ENCODE results near the gene STX11. TPM values are rescaled to one million over a fixed set of nuclear protein-coding genes. Genes with fewer than 3 reads are reported as not detected.
A peak's percentile ranks its signal among the peaks of the same experiment; 100 is the strongest.

STX11 gene
- total and polyA plus RNA-seq, 10 of the 15 experiments (the other 5 are each of a cell fraction or from before 2014, with no cell fraction given): 0.66 to 38.1 (median 19.8) TPM

DNA sequence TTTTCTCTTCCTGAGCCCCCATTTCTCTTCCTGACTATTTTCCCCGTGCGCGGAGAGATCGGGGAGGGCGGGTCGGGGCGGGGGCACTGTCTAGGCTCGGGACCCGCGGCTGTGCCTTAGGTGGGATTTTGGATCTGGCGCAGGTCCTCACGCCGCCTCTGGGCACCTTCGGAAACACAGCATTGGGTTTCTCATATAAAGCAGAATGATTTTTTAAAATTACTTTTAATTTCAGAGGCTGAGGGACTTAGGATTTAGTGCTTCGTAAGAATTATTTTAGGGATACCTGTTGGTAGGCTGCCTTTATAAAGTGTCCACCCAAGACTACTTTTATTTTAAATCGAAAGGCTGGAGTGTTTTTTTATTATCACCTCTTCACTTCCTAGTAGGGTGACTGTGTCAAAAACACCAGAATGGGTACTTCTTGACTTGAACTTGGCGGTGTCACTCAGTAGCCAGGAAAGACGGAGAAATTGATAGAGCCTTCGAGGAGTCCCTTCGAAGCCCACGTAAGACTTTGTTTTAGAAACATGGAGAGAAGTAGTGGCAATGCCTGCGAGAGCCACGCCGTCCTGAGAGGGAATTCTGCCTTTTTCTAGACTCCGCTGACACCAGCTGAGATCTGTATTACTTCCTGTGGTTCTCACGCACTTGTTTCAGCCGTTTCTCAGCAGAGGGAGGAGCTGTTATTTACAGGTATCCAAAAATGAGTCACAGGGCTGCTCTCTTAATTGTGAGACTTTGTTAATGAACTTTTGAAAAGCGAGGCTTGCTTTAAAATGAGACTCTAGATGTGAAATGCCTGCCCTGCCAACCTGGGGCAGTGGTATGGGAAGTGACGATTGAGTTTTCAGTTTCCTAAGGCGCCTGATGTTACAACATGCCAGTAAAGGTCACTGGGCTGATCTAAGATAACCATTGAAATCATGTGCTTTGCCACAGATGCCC lies 667 bp downstream of the STX11 start (continued):
- TF ChIP-seq, protein P1, sequence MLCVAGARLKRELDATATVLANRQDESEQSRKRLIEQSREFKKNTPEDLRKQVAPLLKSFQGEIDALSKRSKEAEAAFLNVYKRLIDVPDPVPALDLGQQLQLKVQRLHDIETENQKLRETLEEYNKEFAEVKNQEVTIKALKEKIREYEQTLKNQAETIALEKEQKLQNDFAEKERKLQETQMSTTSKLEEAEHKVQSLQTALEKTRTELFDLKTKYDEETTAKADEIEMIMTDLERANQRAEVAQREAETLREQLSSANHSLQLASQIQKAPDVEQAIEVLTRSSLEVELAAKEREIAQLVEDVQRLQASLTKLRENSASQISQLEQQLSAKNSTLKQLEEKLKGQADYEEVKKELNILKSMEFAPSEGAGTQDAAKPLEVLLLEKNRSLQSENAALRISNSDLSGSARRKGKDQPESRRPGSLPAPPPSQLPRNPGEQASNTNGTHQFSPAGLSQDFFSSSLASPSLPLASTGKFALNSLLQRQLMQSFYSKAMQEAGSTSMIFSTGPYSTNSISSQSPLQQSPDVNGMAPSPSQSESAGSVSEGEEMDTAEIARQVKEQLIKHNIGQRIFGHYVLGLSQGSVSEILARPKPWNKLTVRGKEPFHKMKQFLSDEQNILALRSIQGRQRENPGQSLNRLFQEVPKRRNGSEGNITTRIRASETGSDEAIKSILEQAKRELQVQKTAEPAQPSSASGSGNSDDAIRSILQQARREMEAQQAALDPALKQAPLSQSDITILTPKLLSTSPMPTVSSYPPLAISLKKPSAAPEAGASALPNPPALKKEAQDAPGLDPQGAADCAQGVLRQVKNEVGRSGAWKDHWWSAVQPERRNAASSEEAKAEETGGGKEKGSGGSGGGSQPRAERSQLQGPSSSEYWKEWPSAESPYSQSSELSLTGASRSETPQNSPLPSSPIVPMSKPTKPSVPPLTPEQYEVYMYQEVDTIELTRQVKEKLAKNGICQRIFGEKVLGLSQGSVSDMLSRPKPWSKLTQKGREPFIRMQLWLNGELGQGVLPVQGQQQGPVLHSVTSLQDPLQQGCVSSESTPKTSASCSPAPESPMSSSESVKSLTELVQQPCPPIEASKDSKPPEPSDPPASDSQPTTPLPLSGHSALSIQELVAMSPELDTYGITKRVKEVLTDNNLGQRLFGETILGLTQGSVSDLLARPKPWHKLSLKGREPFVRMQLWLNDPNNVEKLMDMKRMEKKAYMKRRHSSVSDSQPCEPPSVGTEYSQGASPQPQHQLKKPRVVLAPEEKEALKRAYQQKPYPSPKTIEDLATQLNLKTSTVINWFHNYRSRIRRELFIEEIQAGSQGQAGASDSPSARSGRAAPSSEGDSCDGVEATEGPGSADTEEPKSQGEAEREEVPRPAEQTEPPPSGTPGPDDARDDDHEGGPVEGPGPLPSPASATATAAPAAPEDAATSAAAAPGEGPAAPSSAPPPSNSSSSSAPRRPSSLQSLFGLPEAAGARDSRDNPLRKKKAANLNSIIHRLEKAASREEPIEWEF (IDR thresholded peaks at IDR 0.05; ENCODE audit: insufficient replicate concordance, low read depth, low read length): peak; percentile 49
- TF ChIP-seq NR2C1 (IDR thresholded peaks at IDR 0.05) (peak; percentile 55), MTA2 (IDR thresholded peaks at IDR 0.05; ENCODE audit: low read depth) (peak; percentile 95), RBBP5 (conservative IDR thresholded peaks at IDR 0.05) (0 out of 2 replicates have a peak, but pooled peaks have one; percentile 39), PML (IDR thresholded peaks at IDR 0.05; ENCODE audit: low read length) (peak; percentile 61), GATAD2B (conservative IDR thresholded peaks at IDR 0.05; ENCODE audit: low read depth) (peak; percentile 64), BRCA1 (IDR thresholded peaks at IDR 0.05; ENCODE audit: low read depth, low read length) (no peak), CHD1 (IDR thresholded peaks at IDR 0.05; ENCODE audit: low read depth, low read length) (0 out of 2 replicates have a peak, but pooled peaks have one; percentile 60), BHLHE40 (IDR thresholded peaks at IDR 0.05; ENCODE audit: borderline replicate concordance in 1 of 2, low read depth in 2 of 2, low read length in 1 of 2) (peak; percentile 56 to 70; a peak in 3 of 4 replicates), KDM1A (IDR thresholded peaks at IDR 0.05; ENCODE audit: borderline replicate concordance) (no peak), IRF4 (IDR thresholded peaks at IDR 0.05; ENCODE audit: low read depth, low read length) (peak; percentile 73; the same call in 1 of the 2 replicates), CBX5 (IDR thresholded peaks at IDR 0.05; ENCODE audit: low read depth) (peak; percentile 69; the same call in 1 of the 2 replicates), STAT1 (conservative IDR thresholded peaks at IDR 0.05) (peak; percentile 8; the same call in 1 of the 2 replicates), MTA3 (IDR thresholded peaks at IDR 0.05; ENCODE audit: borderline replicate concordance, low read length) (0 out of 2 replicates have a peak, but pooled peaks have one; percentile 54), IKZF1 (conservative IDR thresholded peaks at IDR 0.05) (peak; percentile 80)
- TF ChIP-seq, protein P2, sequence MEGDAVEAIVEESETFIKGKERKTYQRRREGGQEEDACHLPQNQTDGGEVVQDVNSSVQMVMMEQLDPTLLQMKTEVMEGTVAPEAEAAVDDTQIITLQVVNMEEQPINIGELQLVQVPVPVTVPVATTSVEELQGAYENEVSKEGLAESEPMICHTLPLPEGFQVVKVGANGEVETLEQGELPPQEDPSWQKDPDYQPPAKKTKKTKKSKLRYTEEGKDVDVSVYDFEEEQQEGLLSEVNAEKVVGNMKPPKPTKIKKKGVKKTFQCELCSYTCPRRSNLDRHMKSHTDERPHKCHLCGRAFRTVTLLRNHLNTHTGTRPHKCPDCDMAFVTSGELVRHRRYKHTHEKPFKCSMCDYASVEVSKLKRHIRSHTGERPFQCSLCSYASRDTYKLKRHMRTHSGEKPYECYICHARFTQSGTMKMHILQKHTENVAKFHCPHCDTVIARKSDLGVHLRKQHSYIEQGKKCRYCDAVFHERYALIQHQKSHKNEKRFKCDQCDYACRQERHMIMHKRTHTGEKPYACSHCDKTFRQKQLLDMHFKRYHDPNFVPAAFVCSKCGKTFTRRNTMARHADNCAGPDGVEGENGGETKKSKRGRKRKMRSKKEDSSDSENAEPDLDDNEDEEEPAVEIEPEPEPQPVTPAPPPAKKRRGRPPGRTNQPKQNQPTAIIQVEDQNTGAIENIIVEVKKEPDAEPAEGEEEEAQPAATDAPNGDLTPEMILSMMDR (IDR thresholded peaks at IDR 0.05 in 2 of 3, conservative IDR thresholded peaks at IDR 0.05 in 1 of 3; ENCODE audit: control insufficient read depth in 2 of 3, extremely low read depth in 1 of 3, insufficient read depth in 1 of 3, low read depth in 3 of 3, low read length in 3 of 3): peak; percentile 11 to 43 (median 24); a peak in 4 of 6 replicates
- TF ChIP-seq, protein P3, sequence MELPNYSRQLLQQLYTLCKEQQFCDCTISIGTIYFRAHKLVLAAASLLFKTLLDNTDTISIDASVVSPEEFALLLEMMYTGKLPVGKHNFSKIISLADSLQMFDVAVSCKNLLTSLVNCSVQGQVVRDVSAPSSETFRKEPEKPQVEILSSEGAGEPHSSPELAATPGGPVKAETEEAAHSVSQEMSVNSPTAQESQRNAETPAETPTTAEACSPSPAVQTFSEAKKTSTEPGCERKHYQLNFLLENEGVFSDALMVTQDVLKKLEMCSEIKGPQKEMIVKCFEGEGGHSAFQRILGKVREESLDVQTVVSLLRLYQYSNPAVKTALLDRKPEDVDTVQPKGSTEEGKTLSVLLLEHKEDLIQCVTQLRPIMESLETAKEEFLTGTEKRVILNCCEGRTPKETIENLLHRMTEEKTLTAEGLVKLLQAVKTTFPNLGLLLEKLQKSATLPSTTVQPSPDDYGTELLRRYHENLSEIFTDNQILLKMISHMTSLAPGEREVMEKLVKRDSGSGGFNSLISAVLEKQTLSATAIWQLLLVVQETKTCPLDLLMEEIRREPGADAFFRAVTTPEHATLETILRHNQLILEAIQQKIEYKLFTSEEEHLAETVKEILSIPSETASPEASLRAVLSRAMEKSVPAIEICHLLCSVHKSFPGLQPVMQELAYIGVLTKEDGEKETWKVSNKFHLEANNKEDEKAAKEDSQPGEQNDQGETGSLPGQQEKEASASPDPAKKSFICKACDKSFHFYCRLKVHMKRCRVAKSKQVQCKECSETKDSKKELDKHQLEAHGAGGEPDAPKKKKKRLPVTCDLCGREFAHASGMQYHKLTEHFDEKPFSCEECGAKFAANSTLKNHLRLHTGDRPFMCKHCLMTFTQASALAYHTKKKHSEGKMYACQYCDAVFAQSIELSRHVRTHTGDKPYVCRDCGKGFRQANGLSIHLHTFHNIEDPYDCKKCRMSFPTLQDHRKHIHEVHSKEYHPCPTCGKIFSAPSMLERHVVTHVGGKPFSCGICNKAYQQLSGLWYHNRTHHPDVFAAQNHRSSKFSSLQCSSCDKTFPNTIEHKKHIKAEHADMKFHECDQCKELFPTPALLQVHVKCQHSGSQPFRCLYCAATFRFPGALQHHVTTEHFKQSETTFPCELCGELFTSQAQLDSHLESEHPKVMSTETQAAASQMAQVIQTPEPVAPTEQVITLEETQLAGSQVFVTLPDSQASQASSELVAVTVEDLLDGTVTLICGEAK (IDR thresholded peaks at IDR 0.05; ENCODE audit: borderline replicate concordance): no peak; the same call in 1 of the 2 replicates

All from GM12878 (cell line).